ENCODE measurements around the gene TSTD1. TPM values are rescaled to one million over a fixed set of nuclear protein-coding genes. Genes with fewer than 3 reads are reported as not detected.
"Not testable (repeated sequence)": the region's sequence is repeated elsewhere in the genome, so short reads cannot be mapped to it uniquely, and the experiment has no call there.

Gene TSTD1
- total and polyA plus RNA-seq, 7 donors, result 10.5 to 609 (median 46.4) TPM

DNA sequence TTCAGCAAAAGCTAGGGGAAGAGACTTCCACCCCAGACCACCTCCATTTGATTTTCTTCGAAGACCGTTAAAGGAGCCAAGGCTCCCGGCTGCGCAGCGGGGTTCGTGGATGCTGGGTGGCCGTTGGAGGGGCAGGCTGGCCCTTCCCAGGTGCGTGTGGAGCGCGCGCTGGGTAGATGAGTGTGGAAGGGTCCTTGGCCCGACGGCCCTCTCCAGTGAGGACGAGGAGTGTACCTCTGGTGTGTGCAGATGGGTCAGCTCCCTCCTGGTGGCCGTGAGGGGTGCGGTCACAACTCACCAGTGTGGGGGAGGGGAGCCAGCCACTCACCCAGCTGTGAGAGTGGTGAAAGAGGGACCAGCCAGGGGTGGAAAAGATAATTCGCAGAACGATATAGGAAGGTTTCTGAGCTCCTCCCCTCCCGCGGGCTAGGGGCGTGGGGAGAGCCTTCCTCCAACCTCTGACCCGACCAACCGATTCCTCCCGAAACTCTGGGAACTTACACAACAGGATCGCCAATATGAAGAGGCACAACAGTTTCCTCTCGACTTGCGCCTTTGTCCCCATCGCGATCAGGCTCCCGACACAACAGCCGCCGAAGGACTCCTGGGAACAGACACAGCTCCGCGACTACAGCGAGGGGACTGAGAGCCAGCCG, 18.1 kb downstream of the TSTD1 start, which contains the start of gene F11R:
Gene F11R (minus strand): TSS at position 644 of the 656 bp plus-strand sequence. CDS start 79 bp downstream, at position 565.
- TF ChIP-seq POLR2A (IDR thresholded peaks at IDR 0.05) (peak in 1 of 2 donors; percentile 35), POLR2AphosphoS5 (IDR thresholded peaks at IDR 0.05) (peak in 3 of 4 donors; percentile 10 to 38 (median 30)), EP300 (IDR thresholded peaks at IDR 0.05) (no peak)
- TF ChIP-seq, protein P1, sequence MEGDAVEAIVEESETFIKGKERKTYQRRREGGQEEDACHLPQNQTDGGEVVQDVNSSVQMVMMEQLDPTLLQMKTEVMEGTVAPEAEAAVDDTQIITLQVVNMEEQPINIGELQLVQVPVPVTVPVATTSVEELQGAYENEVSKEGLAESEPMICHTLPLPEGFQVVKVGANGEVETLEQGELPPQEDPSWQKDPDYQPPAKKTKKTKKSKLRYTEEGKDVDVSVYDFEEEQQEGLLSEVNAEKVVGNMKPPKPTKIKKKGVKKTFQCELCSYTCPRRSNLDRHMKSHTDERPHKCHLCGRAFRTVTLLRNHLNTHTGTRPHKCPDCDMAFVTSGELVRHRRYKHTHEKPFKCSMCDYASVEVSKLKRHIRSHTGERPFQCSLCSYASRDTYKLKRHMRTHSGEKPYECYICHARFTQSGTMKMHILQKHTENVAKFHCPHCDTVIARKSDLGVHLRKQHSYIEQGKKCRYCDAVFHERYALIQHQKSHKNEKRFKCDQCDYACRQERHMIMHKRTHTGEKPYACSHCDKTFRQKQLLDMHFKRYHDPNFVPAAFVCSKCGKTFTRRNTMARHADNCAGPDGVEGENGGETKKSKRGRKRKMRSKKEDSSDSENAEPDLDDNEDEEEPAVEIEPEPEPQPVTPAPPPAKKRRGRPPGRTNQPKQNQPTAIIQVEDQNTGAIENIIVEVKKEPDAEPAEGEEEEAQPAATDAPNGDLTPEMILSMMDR (IDR thresholded peaks at IDR 0.05), result peak in 1 of 4 experiments; percentile 17
- Histone ChIP-seq H3K27ac (peak within 1 kb of the TSS; percentile 28 to 76 (median 60)), H3K4me1 (peaks cover 0 to 17% (median 14%) of the 10 kb centered on the region in 4 donors), H3K9me3 (no peaks in the 10 kb centered on the region), H3K4me3 (peak within 1 kb of the TSS; percentile 24 to 47 (median 42)), H3K36me3 (no peaks in the 10 kb centered on the region), H3K27me3 (peaks cover 0 to 35% (median 20%) of the 10 kb centered on the region in 3 donors)
- 0 to 2% methylated on average over 36 of the region's 36 CpGs for WGBS, 2 donors
- DNase-seq, result no peak
- intact Hi-C loops (cut with DNase I), result no loop called here

DNA sequence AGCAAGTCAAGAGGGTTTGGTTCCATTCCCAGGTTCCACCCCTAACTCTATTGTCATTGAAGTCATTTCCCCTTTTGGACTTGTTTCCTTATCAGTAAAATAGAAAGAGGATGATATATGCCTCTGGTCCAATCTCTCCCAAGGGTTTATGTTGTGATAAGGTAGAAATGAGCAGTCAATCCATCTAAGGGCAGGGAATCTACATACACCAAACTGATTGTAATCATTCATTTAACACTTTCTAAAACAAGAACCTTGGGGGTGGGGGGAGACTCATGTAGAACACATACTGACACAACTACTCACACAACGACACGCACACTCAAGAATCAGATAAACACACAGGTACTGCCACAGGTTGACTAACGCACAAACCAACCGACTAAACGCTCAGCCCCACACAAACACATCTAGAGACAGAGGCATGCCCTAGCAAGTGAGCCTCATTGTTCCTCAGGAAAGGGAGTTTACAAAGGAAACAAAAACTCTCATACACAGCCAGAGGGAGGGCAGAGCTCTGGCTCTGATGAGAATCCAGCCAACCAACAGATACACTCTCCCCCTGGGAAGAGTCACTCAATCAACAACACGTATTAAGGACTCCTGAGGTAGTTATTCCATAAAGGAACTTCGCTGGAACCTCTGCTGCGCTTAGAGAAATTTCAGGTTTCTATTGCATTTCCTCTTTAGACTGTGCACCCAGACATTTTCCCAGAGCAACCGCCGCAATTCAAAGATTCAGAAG, 18.8 kb downstream of the TSTD1 start:
- Histone ChIP-seq H3K4me1 (peaks cover 0 to 17% (median 14%) of the 10 kb centered on the region in 4 donors), H3K27me3 (peaks cover 0 to 35% (median 20%) of the 10 kb centered on the region in 3 donors), H3K4me3 (peak overlapping the region; percentile 24 to 47 (median 42)), H3K27ac (peak overlapping the region; percentile 28 to 76 (median 60)), H3K9me3 (no peaks in the 10 kb centered on the region), H3K36me3 (no peaks in the 10 kb centered on the region)
- intact Hi-C loops (cut with DNase I), result no loop called here
- peak in 2 of 4 donors; percentile 22 to 38 for TF ChIP-seq POLR2AphosphoS5 (IDR thresholded peaks at IDR 0.05)
- no peak for TF ChIP-seq POLR2A (IDR thresholded peaks at IDR 0.05)
- no peak for DNase-seq
- WGBS, 2 donors, result 6 to 18% methylated on average over 10 of the region's 10 CpGs

DNA sequence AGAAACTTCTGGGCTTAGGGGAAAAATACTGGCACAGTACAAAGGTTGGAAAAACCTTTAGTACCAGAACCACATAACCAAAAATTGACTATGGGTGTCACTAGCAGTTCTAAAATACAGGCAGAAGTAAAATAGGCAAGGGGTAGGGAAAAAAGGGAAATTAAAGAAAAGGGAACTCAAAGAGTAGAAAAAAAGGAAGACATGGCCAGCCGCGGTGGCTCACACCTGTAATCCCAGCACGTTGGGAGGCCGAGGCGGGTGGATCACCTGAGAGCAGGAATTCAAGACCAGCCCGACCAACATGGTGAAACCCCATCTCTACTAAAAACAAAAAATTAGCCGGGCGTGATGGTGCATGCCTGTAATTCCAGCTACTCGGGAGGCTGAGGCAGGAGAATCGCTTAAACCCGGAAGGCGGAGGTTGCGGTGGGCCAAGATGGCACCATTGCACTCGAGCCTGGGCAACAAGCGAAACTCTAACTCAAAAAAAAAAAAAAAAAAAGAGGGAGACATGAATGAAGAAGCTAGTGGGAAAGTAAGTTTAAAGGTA, 19.6 kb downstream of the TSTD1 start:
- peaks cover 0 to 35% (median 20%) of the 10 kb centered on the region in 3 donors for H3K27me3 ChIP-seq
- H3K4me3 ChIP-seq; H3K36me3 ChIP-seq; DNase-seq; intact Hi-C loops (cut with DNase I); H3K9me3 ChIP-seq: not testable (repeated sequence)
- peaks cover 0 to 17% (median 14%) of the 10 kb centered on the region in 4 donors for H3K4me1 ChIP-seq
- peak overlapping the region in 3 of 4 donors; percentile 8 to 76 (median 25) for H3K27ac ChIP-seq
- 78 to 90% methylated on average over 15 of the region's 15 CpGs for WGBS, 2 donors

DNA sequence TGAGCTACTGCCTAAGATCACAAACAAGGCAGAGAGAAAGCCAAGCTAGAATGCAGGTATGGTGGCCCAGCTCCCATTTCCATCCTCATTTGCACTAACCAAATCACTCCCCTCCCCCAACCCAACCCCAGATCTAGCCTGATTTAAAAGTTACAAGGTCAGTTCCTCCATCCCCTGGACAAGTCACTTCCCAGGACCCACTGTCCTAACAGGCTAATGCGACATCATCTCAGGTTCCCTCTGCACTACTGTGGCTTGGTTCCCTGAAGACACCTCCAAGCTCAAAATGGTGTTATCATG, 20.2 kb downstream of the TSTD1 start:
- intact Hi-C loops (cut with DNase I), result no loop called here
- no peaks in the 10 kb centered on the region for H3K9me3 ChIP-seq
- H3K27me3 ChIP-seq, result peaks cover 0 to 35% (median 20%) of the 10 kb centered on the region in 3 donors
- peak overlapping the region in 1 of 4 donors; percentile 25 for H3K27ac ChIP-seq
- no peak overlapping the region for H3K4me3 ChIP-seq
- 93 to 97% methylated on average over 1 of the region's 1 CpG for WGBS, 2 donors
- peaks cover 0 to 17% (median 14%) of the 10 kb centered on the region in 4 donors for H3K4me1 ChIP-seq
- DNase-seq, result no peak
- TF ChIP-seq, protein P1 (IDR thresholded peaks at IDR 0.05), result no peak
- TF ChIP-seq EP300 (IDR thresholded peaks at IDR 0.05), result no peak
- TF ChIP-seq POLR2A (IDR thresholded peaks at IDR 0.05), result no peak
- TF ChIP-seq POLR2AphosphoS5 (IDR thresholded peaks at IDR 0.05), result no peak
- no peaks in the 10 kb centered on the region for H3K36me3 ChIP-seq

DNA sequence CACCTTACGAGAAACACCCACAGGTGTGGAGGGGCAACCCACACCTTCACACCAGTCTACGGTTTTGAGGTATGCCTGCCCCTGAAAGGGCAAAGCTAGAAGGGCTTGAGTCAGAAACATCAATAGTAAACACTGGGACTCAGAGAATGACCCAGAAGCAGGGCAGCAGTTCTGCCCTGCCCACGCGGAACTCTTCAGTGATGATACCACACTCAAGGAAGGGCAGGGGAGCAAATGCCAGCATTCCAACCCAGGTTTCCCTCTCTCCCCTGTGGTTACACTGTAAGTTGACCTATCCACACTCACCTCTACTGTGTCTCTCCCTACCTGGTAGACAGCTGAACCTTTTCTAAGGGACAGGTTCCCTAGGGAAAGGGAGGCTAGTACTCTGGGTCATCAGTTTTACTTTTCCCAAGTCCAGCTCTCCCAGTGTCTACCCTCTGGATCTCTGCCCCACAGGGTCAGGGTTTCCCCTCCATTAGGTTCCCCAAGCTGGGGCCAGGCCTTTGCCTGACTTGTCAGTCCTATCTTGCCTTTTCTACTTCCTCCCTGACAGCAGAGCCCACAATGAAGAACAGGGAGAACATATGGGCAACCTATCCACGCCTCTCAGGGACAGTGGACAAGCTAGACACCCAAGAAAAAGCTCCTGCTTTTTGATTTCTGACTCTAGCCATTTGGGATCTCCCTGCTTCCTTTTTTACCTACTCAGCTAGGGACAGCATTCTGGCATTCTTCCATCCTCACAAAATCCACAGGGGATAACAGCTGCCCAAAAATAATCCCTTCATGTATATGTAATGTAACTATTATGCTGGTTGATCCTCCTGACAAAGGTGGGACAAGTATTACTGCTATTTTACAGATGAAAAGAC, 20.8 kb downstream of the TSTD1 start:
- H3K27ac ChIP-seq, result peak overlapping the region in 1 of 4 donors; percentile 25
- 83 to 88% methylated on average over 5 of the region's 5 CpGs for WGBS, 2 donors
- DNase-seq, result no peak
- no peaks in the 10 kb centered on the region for H3K36me3 ChIP-seq
- intact Hi-C loops (cut with DNase I), result no loop called here
- TF ChIP-seq EP300 (IDR thresholded peaks at IDR 0.05) (no peak), POLR2A (IDR thresholded peaks at IDR 0.05) (no peak), POLR2AphosphoS5 (IDR thresholded peaks at IDR 0.05) (no peak)
- TF ChIP-seq, protein P1 (IDR thresholded peaks at IDR 0.05), result no peak
- no peaks in the 10 kb centered on the region for H3K9me3 ChIP-seq
- H3K27me3 ChIP-seq, result peaks cover 0 to 35% (median 20%) of the 10 kb centered on the region in 3 donors
- H3K4me3 ChIP-seq, result no peak overlapping the region
- H3K4me1 ChIP-seq, result peaks cover 0 to 17% (median 14%) of the 10 kb centered on the region in 4 donors

DNA sequence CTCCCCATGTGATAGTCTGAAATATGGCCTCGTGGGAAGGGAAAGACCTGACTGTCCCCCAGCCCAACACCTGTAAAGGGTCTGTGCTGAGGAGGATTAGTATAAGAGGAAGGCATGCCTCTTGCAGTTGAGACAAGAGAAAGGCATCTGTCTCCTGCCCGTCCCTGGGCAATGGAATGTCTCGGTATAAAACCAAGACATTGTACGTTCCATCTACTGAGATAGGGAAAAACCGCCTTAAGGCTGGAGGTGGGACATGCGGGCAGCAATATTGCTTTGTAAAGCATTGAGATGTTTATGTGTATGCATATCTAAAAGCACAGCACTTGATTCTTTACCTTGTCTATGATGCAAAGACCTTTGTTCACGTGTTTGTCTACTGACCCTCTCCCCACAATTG, 21.6 kb downstream of the TSTD1 start:
- H3K27ac ChIP-seq; DNase-seq; H3K4me3 ChIP-seq; H3K9me3 ChIP-seq; intact Hi-C loops (cut with DNase I); H3K36me3 ChIP-seq: not testable (repeated sequence)
- Histone ChIP-seq H3K4me1 (peaks cover 0 to 17% (median 14%) of the 10 kb centered on the region in 4 donors), H3K27me3 (peaks cover 0 to 28% (median 20%) of the 10 kb centered on the region in 3 donors)
- WGBS, 2 donors, result 79 to 88% methylated on average over 6 to 7 of the region's 7 CpGs

DNA sequence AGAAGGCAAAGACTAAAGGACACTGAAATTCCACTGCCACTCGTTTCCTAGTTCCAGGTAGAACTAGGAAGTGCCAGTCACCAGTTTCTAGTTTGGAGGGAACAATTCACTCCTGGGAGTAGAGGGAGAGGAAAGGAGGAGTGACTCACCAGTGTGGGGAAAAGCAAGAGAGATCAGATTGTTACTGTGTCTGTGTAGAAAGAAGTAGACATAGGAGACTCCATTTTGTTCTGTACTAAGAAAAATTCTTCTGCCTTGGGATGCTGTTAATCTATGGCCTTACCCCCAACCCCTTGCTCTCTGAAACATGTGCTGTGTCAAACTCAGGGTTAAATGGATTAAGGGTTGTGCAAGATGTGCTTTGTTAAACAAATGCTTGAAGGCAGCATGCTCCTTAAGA, 22.1 kb downstream of the TSTD1 start:
- H3K9me3 ChIP-seq; H3K4me3 ChIP-seq; H3K36me3 ChIP-seq; H3K27ac ChIP-seq; DNase-seq; intact Hi-C loops (cut with DNase I): not testable (repeated sequence)
- WGBS, 2 donors, result 26 to 63% methylated on average over 1 of the region's 1 CpG
- peaks cover 0 to 23% (median 16%) of the 10 kb centered on the region in 3 donors for H3K27me3 ChIP-seq
- peaks cover 0 to 15% (median 14%) of the 10 kb centered on the region in 4 donors for H3K4me1 ChIP-seq
